ENCODE measurements around the gene RTKN. TPM values are rescaled to one million over a fixed set of nuclear protein-coding genes. Genes with fewer than 3 reads are reported as not detected.

The RTKN gene
- total and polyA plus RNA-seq, 2 of the 13 experiments (the other 11 are each of a cell fraction or from before 2014, with no cell fraction given) = 159 to 166 TPM

DNA sequence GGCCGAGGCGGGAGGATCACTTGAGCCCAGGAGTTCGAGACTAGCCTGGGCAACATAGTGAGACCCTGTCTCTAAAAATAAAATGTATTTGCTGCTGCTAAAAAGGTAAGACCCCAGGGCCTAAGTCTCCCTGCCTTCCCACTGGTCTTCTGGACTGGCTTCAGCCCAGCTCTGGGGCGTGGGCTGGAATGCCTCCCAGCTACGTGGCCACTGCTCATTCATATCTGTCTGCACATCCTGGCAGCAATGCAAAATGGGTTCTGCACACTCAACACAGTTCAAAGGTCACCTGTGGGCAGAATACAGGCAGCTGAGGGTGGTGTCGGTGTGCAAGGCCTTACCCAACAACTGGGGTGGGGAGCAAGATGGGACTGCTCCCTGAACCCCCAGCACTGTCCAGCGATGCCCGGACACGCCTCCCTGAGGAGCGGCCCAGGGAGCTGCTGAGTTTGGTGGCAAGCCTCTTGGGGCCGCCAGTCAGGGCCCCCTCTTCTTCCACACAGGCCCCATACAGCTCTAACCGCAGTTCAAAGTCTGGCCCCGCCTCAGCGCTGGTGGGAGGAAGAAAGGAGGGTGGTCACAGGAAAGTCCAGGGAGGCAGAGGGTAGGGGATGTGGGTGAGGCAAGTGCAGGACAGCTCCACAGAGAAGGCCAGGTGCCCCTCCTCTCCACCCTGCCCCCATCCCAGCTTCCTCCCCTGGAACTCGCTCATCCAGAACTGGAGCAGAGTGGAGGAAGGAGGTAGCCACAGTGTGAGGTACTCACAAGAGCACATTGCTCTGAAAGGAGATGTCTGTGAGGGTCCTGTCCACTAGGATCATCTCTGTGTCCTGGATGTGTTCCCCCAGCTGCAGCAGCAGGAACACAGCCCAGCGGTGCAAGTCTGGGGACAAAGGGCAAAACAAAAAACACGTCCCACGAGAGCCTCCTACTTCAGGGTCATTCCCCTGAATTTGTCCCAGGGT, 12.0 kb downstream of the RTKN start (continued):
- TF ChIP-seq MTF1 (CRISPR knock-in tag; IDR thresholded peaks at IDR 0.05) (no peak), SATB2 (CRISPR knock-in tag; IDR thresholded peaks at IDR 0.05) (no peak), ZNF12 (CRISPR knock-in tag; IDR thresholded peaks at IDR 0.05) (peak; percentile 36; the same call in 1 of the 2 replicates), PBX2 (CRISPR knock-in tag; IDR thresholded peaks at IDR 0.05) (0 out of 2 replicates have a peak, but pooled peaks have one; percentile 34), ZNF605 (CRISPR knock-in tag; IDR thresholded peaks at IDR 0.05) (peak; percentile 89), CENPX (CRISPR knock-in tag; IDR thresholded peaks at IDR 0.05) (no peak), SNAI1 (CRISPR knock-in tag; IDR thresholded peaks at IDR 0.05; ENCODE audit: borderline replicate concordance) (no peak), HCFC1 (IDR thresholded peaks at IDR 0.05; ENCODE audit: low read depth, low read length) (no peak), GPN1 (CRISPR knock-in tag; IDR thresholded peaks at IDR 0.05; ENCODE audit: borderline replicate concordance) (no peak), ZNF441 (CRISPR knock-in tag; IDR thresholded peaks at IDR 0.05; ENCODE audit: borderline replicate concordance) (no peak), MXD4 (CRISPR knock-in tag; IDR thresholded peaks at IDR 0.05) (no peak), PAX8 (CRISPR knock-in tag; IDR thresholded peaks at IDR 0.05; ENCODE audit: borderline replicate concordance) (no peak), FOXA1 (IDR thresholded peaks at IDR 0.05) (no peak), FOXA1 (CRISPR knock-in tag; IDR thresholded peaks at IDR 0.05) (no peak), ZBTB43 (CRISPR knock-in tag; conservative IDR thresholded peaks at IDR 0.05) (peak; percentile 73; the same call in 1 of the 2 replicates), PTBP1 (IDR thresholded peaks at IDR 0.05; ENCODE audit: low read depth, low read length, poor library complexity, severe bottlenecking) (no peak), KDM4B (CRISPR knock-in tag; IDR thresholded peaks at IDR 0.05) (no peak; the same call in 1 of the 2 replicates), NONO (IDR thresholded peaks at IDR 0.05) (no peak), NONO (CRISPR knock-in tag; conservative IDR thresholded peaks at IDR 0.05) (peak; percentile 98), ZNF670 (CRISPR knock-in tag; IDR thresholded peaks at IDR 0.05; ENCODE audit: borderline replicate concordance) (peak; percentile 56; the same call in 1 of the 2 replicates), THYN1 (CRISPR knock-in tag; IDR thresholded peaks at IDR 0.05; ENCODE audit: borderline replicate concordance, low read depth) (no peak), ZNF530 (CRISPR knock-in tag; IDR thresholded peaks at IDR 0.05; ENCODE audit: low read depth) (no peak), ZSCAN12 (CRISPR knock-in tag; IDR thresholded peaks at IDR 0.05) (no peak)
- TF ChIP-seq, protein P1, sequence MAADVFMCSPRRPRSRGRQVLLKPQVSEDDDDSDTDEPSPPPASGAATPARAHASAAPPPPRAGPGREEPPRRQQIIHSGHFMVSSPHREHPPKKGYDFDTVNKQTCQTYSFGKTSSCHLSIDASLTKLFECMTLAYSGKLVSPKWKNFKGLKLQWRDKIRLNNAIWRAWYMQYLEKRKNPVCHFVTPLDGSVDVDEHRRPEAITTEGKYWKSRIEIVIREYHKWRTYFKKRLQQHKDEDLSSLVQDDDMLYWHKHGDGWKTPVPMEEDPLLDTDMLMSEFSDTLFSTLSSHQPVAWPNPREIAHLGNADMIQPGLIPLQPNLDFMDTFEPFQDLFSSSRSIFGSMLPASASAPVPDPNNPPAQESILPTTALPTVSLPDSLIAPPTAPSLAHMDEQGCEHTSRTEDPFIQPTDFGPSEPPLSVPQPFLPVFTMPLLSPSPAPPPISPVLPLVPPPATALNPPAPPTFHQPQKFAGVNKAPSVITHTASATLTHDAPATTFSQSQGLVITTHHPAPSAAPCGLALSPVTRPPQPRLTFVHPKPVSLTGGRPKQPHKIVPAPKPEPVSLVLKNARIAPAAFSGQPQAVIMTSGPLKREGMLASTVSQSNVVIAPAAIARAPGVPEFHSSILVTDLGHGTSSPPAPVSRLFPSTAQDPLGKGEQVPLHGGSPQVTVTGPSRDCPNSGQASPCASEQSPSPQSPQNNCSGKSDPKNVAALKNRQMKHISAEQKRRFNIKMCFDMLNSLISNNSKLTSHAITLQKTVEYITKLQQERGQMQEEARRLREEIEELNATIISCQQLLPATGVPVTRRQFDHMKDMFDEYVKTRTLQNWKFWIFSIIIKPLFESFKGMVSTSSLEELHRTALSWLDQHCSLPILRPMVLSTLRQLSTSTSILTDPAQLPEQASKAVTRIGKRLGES (CRISPR knock-in tag; IDR thresholded peaks at IDR 0.05; ENCODE audit: borderline replicate concordance) = no peak
